Stimulated activated CD8-positive, alpha-beta memory T cell treated with anti-CD3 and anti-CD28 coated beads, Interleukin-7, amount 100 ng/mL, for 48 hours (primary cell): ENCODE data around the gene EEF2KMT.
A peak's percentile ranks its signal among the peaks of the same experiment; 100 is the strongest.
"Not testable (repeated sequence)": the region's sequence is repeated elsewhere in the genome, so short reads cannot be mapped to it uniquely, and the experiment has no call there.

Experiments
- DNase-seq, 2 donors: peaks; one replicate each; pipeline ENCODE4 v3.0.0-alpha.2; 2020; ENCODE audit warnings: low read depth in 1 of 2; ENCODE audit errors: extremely low read depth in 1 of 2

Gene EEF2KMT

DNA sequence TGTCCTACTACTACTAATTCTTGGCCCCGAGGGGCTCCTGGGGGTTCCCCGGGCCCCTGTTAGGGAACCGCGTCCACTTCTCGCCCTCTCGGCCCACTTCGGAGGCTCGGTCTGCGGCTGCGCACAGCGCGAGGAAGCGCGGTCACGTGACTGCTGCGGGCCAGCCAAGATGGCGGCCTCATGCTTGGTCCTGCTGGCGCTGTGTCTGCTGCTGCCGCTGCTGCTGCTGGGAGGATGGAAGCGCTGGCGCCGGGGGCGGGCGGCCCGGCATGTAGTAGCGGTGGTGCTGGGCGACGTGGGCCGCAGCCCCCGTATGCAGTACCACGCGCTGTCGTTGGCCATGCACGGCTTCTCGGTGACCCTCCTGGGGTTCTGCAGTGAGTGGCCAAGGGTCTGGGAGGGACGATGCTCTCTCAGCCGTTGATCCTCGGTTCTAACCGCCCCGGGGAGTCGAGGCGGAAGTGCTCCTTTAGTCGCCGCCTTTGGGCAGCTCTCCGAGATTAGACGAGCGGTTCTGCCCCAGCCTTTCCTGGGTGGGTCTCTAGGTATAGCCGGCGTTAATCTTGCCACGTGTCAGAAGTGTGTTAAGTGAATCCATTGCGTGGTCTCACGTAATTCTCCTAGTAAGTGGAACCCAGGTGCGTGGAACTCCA is 25.8 kb downstream of the EEF2KMT start, which contains the start of gene ALG1:
TSS of gene ALG1 (plus strand) at position 163 of the 653 bp plus-strand sequence. CDS start at position 170, 7 bp downstream.
- peak; percentile 75 to 80 for DNase-seq

DNA sequence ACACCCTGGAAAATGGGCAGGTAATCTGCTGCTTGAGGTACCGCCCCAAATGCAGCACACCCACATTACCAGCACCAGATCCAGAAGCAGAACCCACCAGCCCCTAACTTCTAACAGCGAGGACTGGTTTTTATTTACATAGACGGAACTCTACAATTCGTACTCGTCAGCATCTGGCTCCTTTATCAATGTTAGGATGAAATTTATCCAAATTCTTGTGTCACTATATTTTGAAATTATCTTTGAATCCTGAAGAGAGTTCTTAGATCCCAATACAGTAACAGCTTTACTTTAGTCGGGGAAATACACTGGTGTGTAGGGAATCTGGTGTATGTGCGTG is 26.3 kb downstream of the EEF2KMT start:
- no peak for DNase-seq

DNA sequence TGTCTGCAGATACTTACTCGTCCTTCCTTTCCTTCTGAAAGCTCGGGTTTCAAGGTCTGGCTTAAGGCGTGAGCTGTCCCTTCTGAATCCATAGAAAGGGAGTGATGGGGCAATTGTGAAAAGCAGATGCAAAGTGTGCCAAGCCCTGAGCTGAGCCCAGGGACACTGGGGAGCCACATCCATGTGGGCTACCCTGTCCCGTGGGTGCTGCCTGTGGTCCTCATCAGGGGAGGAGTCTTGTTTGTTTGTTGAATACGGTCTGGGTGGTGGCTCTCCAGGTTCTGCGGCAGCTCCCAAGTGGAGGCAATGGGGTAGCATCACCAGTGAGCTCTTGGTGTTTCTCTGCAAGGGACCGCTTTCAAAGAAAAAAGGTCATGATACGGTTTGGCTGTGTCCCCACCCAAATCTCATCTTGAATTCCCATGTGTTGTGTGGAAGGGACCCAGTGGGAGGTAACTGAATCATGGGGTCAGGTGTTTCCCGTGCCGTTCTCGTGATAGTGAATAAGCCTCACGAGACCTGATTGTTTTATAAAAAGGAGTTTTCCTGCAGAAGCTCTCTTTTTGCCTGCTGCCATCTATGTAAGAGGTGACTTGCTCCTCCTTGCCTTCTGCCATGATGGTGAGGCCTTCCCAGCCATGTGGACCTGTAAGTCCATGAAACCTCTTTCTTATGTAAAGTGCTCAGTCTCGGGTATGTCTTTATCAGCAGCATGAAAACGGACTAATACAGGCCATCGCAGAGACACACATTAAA is 27.0 kb downstream of the EEF2KMT start:
- DNase-seq = no peak

DNA sequence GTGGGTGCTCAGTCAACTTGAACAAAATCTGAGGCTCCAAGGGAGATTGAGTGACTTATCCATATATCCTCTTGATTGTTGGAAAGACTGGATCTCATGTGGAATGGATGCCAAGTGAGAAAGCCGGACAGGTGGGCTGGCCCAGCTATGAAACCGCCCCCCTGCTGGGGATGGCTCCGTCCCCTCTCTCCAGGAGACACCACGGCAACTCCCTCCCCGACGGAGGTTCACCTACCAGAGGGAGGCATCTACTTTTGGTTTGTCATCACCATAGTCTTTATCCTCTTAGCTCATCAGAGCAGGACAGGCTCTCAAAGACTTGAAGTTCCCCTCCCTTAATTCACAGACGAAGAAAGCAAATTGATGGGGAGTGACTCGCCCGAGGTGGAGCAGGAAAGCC is 27.7 kb downstream of the EEF2KMT start:
- DNase-seq = no peak

GRCh38 chr16:5069048-5069447 is 28.5 kb downstream of the EEF2KMT start:
- no peak for DNase-seq

DNA sequence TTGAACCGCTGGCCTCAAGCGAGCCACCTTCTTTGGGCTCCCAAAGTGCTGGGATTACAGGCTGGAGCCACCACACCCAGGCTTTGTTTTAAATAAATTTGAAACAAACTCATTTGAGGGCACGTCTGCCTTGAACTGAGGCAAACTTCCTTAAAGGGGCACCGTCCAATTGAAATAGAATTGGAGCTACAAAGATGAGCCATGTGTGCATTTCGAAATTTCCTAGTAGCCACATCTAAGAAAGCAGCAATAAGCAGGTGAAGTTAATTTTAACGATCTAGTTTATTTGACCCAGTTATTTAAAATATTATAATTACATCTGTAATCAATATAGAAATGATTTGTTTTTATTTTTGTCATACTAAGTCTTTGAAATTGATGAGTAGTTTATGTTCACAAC is 31.1 kb downstream of the EEF2KMT start:
- DNase-seq = no peak

GRCh38 chr16:5065813-5066212 is 31.8 kb downstream of the EEF2KMT start, which contains the start of gene C16orf89:
TSS of gene C16orf89 (minus strand) at chr16:5065956. CDS start at chr16:5065908, 48 bp downstream.
- no peak for DNase-seq

DNA sequence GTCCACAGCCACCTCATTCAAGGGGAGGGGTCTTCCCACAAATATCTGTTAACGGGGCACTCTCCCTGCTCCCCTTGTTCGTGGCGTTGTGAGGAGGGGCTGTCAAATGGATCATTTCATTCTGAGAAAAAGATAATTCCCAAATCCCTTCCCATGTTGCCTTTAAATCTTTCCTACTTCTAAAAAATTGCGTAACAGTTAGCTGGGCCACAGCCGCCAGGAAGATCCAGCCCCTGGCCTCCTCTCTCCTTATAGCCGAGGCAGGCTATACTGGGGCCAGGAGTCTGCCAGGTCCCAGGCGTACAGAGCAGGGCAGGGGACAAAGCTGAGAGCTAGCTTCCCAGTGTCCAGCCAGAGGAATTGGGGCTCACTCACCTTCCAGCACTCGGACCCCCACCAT is 32.3 kb downstream of the EEF2KMT start:
- no peak for DNase-seq

GRCh38 chr16:5064915-5065314 is 32.7 kb downstream of the EEF2KMT start:
- DNase-seq = no peak

GRCh38 chr16:5062790-5063765 is 34.5 kb downstream of the EEF2KMT start:
- no peak for DNase-seq

GRCh38 chr16:5062051-5062450 is 35.5 kb downstream of the EEF2KMT start:
- DNase-seq = no peak

GRCh38 chr16:5060073-5060641 is 37.4 kb downstream of the EEF2KMT start:
- DNase-seq = no peak

DNA sequence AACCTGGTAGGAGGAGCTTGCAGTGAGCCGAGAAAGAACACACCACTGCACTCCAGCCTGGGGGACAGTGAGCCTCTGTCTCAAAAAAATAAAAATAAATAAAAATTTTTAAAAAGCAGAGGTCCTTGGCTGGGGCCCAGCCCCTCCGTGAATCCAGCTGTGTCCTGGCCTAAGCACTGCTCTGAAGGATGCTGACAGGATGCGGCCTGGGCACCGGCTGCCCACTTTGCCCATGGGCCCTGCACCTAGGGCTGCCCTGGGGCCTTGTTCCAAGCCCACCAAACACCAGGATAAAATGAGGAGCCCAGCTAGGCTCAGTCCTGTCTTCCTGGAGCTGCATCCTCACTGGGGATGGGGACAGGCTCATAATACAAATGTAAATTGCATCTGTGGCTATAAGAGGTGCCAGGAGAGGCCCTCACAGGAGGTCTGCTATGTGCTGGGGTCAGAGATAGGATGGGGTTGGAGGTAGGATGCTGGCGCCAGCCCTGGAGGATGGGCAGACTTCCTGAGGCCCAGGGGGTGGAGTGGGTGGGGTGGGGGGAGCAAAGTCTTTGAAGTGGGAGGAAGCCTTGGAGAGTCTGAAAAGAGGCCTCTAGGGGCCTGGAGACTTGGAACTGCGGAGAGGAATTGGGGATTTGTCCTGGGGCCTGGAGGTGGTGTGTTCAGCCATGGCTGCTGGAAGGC is 38.1 kb downstream of the EEF2KMT start:
- no peak for DNase-seq

DNA sequence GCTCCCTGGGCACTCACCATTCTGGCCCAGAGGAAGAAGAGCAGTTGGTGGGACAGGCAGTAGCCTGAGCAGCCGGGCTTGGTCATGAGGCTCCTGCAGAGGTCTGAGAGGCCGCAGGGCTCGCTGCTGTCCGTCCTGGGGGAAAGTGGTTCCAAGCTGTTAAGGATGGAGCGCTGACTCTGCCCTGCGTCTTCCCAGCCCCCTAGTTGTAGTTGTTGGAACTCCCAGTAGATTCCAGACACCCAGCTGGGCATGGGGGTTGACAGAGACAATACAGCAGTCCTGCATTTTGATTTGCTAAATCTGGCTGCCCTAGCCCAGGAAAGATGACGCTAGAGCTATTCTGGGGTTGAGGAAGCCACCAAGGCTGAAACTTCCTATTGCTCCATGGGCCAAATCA is 39.1 kb downstream of the EEF2KMT start:
- DNase-seq = no peak

GRCh38 chr16:5056352-5056751 is 41.2 kb downstream of the EEF2KMT start:
- peak; percentile 21 to 43 for DNase-seq

GRCh38 chr16:5054876-5055865 is 42.4 kb downstream of the EEF2KMT start:
- DNase-seq = no peak

DNA sequence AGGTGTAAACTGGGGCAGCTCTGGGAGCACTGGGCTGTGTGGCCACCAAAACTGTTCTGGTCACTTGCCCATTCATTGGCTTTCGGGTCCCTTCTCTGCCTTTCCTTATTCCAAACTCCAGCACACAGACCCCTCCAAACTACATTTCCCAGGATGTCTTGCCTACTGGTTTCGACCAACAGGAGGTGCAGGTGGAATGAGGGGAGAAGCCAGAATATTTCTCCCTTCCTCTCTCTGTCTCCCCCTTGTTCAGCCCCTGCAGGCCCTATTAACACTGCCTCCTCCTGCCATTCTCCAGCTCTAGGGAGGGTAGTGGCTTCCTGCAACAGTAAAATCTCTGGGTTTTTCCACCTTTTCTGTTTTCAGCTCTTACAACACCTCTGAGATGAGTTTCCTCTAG is 50.7 kb downstream of the EEF2KMT start:
- no peak for DNase-seq

- no peak for DNase-seq
Measured at GRCh38 chr16:5045499-5046115, 52.0 kb downstream of the EEF2KMT start.

GRCh38 chr16:5044581-5044980 is 53.0 kb downstream of the EEF2KMT start:
- not testable (repeated sequence) for DNase-seq
